ENCODE measurements around the gene MCIDAS.

The MCIDAS gene

DNA sequence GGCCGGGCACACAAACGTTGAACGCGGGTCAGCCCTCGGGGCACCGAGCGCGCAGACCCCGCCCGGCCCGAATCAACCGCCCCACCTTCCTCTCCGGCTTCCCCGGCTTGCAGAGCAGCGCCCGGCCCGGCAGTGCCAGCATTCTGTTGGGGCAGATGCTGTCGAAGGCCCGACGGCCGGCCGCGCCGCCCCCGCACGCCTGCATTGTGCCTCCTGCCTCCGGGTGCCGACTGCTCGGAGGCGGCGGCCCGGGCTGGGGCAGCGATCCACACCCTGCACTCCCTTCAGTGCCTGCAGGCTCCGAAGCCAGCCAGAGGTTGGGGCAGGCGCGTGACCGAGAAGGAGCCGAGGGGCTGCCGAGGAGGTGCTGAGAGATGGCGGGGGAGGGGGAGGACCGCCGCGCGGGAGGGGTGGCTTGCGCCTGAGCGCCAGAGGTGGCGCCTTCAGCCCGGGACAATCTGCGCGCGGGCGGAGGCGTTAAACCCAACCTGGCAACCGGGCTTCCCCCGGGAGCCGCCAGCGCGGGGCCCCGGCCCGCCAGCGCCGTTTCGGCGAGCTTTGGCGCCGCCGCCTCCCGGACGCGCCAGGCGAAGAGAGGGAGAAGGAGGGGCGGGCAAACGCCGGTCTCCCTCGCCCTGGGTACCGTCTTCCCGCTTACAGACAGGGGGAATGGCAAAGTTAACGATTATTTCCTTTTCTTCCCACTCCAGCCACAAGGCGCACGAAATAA lies at the start of gene MCIDAS:
Gene MCIDAS (minus strand): TSS at position 382 of the 730 bp plus-strand sequence. CDS start 177 bp downstream, at position 205.
- peak in 9 of 56 donors; percentile 11 to 56 (median 27) for DNase-seq

DNA sequence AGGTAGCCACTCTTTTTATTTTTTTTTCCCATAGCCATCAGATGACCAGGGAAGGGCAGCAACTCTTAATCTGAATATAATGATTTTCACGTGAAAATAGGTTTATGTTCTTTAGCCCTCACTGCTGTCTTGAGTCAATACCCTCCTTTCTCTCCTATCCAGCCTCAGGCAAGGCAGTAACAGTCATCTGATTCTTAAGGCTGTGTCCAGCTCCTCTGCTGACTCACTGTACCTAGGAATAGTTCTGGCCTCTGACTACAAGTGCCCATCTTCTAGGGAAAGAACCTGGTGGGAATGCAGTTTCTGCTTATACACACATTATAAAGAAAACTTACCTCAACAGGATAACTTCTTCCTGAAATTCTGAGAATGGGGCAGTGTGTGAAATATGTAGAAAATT lies 49.7 kb upstream of the MCIDAS start:
- no peak for DNase-seq

DNA sequence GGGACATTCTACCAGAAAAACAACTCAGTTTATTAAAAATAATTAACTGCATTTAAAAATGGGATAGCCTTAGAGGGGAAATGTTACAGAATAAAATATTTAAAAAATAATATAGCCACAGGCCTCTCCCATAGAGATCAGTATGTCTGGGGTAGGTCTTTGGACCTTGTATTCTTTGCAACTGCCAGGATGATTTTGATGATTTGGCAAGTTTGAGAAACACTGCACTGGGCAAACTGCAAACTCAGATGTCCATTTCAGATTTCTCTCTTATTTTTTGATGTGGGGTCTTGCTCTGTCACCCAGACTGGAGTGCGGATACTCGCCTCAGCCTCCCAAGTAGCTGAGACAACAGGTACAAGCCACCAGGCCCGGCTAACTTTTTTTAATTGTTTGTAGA lies 31.2 kb upstream of the MCIDAS start:
- no peak for DNase-seq

DNA sequence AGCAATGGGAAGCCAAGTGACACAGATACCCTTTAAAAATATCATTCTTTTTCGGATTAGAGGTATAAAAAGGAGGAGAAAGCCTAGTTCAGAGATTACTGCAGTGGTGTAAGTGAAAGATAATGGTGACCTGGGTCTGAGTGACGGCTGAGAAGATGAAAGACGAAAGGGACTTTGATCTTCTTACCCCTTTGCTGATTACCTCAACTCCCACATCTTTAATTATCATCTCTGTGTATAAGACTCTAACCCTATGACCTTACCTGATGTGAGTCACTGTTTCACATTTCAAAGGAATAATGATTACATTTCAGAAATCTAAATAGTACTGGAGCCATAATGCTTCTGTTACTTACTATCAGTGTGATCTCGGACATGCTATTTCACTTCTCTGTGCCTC lies 27.7 kb upstream of the MCIDAS start:
- DNase-seq = no peak

DNA sequence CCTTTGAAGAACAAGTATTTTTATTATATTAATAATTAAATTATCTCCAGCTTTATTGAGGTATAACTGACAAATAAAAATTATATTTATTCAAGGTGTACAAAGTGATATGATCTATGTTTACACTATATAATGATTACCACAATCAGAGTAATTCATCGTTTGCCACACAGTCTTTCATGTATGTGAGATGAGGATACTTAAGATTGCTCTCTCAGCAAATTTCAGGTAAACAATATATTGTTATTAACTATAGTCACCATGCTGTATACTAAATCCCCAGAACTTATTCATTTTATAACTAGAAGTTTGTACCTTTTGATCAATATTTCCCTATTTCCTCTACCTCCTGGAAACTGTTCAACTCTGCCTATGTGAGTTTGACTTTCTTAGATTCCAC lies 22.9 kb upstream of the MCIDAS start:
- no peak for DNase-seq

DNA sequence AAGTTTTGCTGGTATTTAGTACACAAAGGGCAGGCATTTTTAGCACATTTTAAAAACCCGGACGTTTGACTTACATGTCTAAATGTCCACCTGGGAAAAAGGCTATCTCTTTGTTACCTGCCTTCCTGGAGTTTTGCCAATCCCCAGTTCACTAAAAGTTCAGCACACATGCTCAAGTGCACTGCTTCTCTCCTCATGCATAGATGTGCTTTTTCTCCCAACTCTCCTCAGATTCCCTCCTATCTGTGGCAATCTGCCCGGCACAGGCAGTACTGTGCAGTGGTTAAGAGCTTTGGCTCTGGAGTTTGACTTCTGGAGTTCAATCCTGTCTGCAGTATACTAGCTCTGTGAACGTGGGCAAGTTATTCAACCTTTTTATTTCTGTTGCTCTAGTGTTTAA lies 14.6 kb upstream of the MCIDAS start:
- DNase-seq = no peak

DNA sequence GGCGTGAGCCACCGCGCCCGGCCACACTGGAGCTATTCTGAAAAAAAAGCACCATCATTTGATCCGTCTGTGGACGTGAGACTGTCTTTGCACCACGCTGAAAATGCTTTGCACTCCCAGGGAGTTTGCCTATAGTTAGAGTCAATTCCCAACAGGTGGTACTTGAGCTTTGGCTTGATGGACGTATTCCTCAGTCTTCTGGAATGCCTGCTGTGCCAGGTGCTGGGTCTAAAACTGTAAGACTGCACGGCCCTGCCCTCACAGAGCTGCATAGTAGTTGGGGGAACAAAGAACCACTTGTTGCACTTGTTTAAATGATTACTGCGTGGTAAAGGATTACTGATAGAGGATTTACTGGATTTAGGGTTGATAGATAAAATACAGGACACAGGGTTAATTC lies 9.7 kb upstream of the MCIDAS start:
- DNase-seq = no peak

DNA sequence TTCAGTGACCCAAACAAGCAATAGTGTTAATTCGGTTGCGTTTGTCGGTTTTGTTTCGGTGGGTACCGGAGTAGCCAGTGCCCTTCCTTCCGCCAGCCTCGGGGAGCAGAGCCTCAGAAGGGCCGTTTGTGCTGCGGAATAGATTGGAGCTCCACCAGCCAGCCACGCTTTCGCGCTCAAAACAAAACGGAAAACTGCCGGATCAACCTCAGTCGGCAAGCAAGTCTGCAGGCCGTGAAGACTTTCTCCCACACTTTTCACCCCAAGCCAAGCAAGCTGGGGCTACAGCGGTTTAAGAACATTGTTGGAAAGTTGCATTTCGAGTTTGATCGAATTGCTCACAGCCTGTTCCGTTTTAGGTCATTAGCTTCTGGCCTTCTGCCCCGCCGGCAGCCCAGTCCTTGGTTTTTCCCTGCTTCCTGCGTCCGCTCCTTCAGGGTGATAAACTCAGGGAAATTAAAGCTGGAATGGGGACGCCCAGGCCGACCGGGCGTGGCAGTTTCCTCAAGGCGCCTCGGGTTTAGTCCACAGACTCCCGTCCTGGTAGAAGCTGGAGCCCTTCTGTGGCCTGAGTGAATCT lies 7.1 kb upstream of the MCIDAS start:
- DNase-seq = peak in 4 of 56 donors; percentile 7 to 25 (median 21)

DNA sequence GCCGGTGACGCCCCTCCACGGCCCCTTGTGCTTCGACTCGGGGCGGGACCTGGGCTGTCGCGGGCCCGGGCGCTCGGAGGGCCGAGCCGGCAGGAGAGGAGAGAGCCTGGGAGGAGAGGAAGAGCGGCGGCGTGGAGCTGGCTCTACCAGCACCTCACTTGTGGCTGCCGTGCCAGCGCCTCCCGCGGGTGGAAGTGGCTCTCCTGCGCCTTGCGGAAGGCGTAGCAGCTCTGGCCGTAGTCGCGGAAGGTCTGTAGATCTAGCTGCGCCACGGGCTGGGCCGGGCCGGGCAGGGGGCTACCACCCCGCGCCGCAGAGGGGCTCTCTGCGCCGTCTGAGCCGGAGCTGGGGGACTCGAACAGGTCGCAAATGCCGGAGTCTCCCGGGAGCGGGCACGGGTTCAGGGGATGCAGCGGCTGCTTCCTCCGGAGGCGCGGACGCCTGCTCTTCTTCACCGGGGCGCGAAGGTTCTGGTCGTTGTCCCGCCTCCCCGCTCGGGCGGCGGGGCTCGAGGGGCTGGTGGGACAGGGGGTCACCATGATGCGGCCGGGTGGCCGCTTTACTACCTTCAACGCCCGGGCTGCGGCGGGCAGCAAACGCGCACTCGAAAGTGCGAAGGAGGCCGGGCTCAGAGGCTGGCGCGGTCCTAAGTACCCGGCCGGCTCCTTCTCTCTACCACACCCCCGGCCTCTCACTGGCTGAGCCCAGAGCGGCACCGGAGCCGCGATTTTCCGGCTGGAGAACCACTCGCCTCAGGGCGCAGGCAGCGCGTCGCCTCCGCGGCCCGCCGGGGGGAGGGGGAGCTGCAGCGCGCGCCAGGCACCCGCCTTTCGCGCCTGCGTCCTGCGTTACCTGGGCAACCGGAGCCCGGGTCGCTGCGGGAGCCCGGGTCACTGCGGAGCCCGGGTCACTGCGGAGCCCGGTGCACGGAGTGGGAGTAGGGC lies 6.1 kb upstream of the MCIDAS start, which contains the start of gene CCNO:
Gene CCNO (minus strand): TSS at position 624 of the 944 bp plus-strand sequence. CDS start 85 bp downstream, at position 539.
- DNase-seq = peak in 40 of 56 donors; percentile 7 to 84 (median 46)

DNA sequence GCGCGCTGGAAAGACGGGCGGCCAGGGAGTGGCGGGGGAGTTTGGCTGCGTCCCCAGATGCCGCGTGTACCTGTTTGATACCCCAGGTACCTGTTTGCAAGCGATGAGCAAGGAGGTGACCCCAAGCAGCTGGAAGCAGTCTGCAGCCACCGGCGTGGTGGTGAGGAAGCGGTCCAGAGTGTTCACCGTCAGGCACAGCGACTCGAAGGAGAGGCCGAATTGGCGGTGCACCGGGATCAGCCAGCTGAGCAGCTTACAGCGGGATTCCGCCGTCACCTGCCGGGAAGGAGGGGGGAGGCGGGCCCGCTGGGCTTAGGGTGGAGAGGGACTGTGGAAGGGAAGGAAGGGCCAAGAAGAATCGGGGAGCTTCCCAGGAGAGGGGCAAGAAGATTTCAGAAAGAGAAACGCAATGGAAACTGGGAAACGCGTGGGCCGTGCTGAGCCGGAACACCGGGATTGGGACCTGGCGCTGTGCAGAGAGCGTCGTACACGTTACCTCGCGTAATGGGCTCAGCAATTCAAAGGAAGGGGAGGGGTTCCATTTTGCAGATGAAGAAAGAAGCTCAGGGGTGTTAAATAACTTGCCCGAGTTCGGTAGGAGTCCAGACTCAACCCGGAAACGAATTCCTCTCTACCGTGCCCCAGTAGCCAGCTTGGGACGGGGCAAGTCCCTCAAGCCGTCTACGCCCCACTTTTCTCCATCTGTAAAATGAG lies 5.3 kb upstream of the MCIDAS start:
- DNase-seq = peak in 29 of 56 donors; percentile 10 to 75 (median 45)

DNA sequence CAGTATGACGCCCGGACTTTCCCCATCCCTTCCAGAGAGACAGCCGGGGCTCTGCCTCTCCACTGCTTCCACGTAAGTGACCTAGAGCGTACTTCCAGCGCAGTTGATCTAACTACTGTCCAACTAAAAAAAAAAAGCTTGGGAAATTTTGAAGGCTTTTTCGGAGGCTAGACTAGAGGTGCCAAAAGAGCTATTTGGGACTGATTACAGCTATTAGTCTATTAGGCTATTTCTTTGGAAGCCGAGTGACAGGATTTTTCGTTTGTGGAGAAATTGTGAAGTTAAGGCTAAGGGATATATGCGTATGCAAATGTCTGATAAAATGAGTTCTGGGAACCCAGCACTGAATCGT lies 4.8 kb upstream of the MCIDAS start:
- no peak for DNase-seq

DNA sequence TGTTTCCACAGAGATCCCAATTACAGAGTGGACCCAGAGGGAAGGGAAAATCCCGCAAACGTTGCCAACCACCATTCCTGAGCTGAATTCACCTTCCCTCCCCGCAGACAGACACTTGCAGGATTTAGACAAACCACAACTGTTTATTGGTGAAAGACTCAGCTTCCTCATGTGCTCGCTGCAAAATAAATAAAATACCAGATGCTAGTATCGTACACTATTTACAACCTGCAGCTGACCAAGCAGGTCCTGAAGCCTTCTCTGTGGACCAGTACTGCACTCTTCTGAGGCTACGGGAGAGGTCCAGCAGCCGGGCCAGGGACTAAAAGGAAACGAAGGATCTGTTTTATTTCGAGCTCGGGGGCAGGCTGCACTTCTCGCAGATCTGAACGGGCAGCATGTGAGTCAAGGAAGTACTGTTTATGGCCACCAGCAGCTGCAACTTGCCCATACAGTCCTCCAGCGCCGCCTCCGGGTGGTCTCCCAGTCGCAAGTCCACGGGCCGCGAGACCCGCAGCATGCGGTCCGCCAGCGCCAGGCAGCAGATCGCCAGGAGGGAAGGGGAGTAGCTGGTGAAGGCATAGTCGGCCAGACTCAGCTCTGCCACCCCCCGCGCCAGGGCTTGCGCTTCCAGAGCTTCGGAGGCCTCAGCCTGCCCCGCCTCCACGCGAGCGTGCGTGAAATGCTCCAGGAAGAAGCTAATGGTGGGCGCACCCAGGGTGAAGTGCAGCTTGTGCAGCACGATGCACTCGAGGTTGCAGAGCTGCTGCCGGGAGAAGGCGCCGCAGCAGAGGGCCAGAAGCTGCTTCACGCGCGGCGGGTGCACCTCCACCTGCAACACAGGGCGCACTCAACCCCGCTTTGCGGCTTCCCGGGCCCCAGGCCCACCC lies 4.2 kb upstream of the MCIDAS start:
- peak in 19 of 56 donors; percentile 11 to 65 (median 23) for DNase-seq

DNA sequence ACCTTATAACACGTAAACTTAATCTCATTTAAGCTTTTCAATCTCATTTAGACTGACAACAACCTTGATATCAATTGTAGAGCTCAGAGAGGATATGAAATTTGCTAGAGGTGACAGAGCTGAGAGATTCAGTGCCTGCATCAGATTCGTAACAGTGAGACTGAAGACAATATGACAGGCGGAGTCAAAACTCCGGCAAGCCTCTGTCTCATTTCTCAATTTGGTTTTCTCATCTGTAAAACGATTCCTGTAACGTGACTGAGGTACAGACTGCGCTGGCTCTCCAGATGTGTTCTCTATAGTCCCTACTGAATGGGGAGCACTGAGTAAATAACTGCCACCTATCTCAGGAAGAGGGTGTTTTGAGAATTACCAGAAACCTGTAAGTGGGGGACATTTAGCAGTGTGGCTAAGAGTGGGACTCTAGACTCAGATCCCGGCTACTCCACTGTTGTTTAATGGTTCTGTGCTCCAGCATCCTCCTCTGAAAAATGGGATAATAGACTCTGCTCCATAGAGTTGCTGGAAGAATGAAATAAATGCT lies 3.0 kb upstream of the MCIDAS start:
- DNase-seq = no peak

DNA sequence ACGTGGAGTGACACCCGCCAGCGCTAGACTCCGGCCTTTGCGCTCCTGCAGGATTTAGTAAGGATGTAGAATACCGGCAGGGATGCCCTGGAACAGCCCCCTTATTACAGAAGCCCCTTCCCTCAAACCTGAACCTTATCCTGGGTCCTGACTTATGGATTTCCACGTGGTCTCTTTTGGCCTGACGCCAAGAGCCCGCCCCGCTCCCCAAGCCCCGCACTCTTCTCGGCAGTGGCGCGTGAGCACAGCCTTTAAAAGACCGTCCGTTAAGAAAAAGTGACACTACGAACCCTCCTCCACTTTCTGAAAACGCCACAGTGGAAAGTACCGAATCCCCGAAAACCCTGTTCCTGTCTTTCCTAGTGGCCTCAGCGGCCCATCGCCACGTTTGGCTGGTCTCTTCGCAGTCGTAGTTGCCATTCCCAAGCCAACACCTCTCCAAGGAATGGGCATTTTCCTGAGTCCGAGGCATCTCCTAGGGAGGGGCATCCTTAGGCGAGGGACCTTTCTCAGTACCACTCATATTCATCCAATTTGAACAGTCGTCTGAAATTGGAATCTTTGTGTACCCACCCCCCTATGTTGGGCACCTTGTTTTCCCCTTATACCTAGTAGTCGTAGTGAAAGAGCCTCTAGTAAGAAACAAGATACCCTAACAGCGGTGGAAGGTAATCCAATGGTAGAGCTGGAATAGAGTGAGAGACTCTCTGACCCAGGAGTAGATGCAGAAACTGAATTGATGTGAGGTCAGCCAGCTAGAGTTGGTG lies 732 bp upstream of the MCIDAS start:
- no peak for DNase-seq

DNA sequence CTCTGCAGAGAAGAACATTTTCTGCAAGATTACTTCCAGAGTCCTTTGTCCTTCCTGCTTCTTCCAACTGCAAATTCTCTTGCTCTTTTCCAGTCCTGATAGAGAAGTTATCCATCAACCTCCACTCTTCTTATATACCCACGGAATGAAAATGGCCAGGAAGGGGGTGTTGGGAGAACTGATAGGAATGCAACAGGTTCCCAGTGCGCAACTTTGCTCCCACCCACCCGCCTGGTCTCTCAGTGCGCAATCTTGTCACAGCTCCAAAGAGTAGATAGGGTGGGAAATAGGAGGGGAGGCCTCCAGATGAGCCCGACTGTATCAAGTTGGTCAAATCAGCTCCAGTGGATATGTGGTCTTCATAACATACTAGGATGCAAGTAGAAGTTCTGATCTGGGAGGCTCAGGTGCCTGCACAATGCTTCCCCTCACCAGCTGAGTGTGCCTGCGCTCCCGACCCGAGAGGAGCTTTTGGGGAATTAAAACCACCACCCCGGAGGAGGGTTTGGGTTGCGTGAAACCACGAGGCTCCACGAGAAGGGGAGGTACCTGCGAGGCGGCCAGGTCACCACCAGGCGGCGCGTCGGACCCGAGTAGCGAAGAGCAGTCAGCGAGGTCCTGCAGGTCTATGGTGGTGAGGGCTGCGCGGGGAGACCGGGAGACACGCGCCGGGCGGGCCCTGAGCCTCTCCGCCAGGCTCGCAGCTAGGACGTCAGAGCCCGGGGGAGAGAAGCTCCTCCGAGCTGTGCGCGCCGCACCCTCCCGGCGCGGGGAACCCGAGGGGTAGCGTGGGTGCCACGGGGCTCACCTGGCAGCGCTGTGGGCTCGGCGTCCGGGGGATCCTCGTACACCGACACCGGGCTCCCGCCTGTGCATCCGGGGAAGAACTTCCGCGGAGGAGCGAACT lies 835 bp downstream of the MCIDAS start:
- DNase-seq = peak in 17 of 56 donors; percentile 9 to 66 (median 21)

DNA sequence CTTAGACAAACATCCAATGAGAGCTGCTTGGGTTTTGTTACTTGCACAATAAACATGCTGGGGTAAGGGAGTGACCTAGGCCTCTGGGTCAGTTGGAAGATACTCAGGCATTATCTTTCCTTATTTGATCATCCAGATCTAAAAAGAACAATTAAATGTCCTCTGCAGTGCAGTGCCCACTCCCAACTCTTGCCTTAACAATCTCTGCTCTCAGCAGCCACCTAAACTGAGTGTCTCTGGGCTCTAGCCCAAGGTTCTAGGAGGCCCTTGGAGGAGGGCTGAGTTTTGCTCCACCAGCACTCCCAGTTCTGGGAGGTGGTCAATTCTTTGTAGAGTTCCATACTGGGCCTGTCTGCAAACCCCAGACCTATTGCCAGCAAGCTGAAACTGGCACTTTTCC lies 1.8 kb downstream of the MCIDAS start:
- no peak for DNase-seq

DNA sequence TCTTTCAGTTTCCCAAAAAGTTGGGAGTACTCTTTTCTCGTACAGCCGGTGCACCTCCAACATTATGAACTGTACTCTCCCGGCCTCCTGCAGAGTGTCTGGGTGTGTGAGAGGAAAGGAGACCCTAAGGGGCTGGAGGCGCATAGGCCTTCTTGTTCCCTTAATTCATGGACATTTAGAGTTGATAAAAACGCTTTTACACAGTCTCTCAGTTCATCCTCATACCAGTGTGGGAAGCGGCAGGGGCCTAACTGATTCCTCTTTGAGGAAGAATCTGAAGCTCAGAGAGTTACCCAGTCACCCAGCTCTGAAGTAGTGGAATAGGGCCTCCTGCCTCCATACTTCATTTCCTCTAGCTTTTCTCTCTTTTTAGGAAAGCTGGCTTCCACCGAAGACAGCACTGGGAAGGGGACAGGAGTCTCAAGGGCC lies 3.3 kb downstream of the MCIDAS start:
- DNase-seq = no peak
